Gastrocnemius medialis (tissue), 4 donors: ENCODE data around the gene USH2A. TPM values are rescaled to one million over a fixed set of nuclear protein-coding genes. Genes with fewer than 3 reads are reported as not detected.

Source experiments
- ATAC-seq, 2 donors: fragments of 150-250 bp; one replicate each; pipeline ENCODE4 v1.9.1; 2016
- DNase-seq, 2 donors: peaks; one replicate each; pipeline ENCODE4 v3.0.0-alpha.2; 2019
- H3K27ac ChIP-seq, 4 donors: fragments of 200-600 bp; sonication (generic); 1 replicate in 1 of 4; 2 replicates in 3 of 4; pipeline ENCODE4 v1.5.1; 2016 to 2018; ENCODE audit warnings: mild to moderate bottlenecking in 2 of 4, moderate library complexity in 1 of 4
- H3K27me3 ChIP-seq, 3 donors: fragments of 200-600 bp; sonication (generic) in 2 of 3; 1 replicate in 1 of 3; 2 replicates in 2 of 3; pipeline versions ENCODE4 v1.5.1 to v1.6.0; 2016 to 2019; ENCODE audit warnings: mild to moderate bottlenecking in 1 of 3, moderate library complexity in 1 of 3
- H3K36me3 ChIP-seq, 2 donors: fragments of 200-600 bp; sonication (generic) in 1 of 2; one replicate each; pipeline ENCODE4 v1.5.1; 2017 to 2018
- H3K4me1 ChIP-seq, 2 donors: fragments of 200-600 bp; sonication (generic) in 1 of 2; one replicate each; pipeline ENCODE4 v1.5.1; 2016 to 2017; ENCODE audit warnings: mild to moderate bottlenecking in 2 of 2
- H3K4me3 ChIP-seq, 4 donors: fragments of 200-600 bp; sonication (generic) in 3 of 4; 1 replicate in 1 of 4; 2 replicates in 3 of 4; pipeline ENCODE4 v1.5.1; 2016 to 2019; ENCODE audit warnings: mild to moderate bottlenecking in 2 of 4
- H3K9me3 ChIP-seq, 3 donors: fragments of 200-600 bp; sonication (generic) in 2 of 3; 1 replicate in 1 of 3; 2 replicates in 2 of 3; pipeline ENCODE4 v1.5.1; 2016 to 2019
- CTCF ChIP-seq, 5 experiments: fragments of 450-650 bp in 3 of 5; fragments of 200-600 bp in 2 of 5; sonication (generic) in 2 of 5; IDR thresholded peaks in 4 of 5; conservative IDR thresholded peaks in 1 of 5; 1 replicate in 4 of 5; 2 replicates in 1 of 5; pipeline ENCODE4 v1.5.1; 2016 to 2019; ENCODE audit warnings: antibody characterized with exemption in 5 of 5, mild to moderate bottlenecking in 3 of 5, moderate library complexity in 3 of 5
- POLR2A ChIP-seq, 2 donors: fragments of 450-650 bp; IDR thresholded peaks; one replicate each; pipeline ENCODE4 v1.6.1; 2017; ENCODE audit warnings: antibody characterized with exemption in 2 of 2, mild to moderate bottlenecking in 2 of 2, moderate library complexity in 2 of 2
- in situ Hi-C, 4 donors: fragments of 200-750 bp; cut with MboI; loops; one replicate each; pipeline versions ENCODE4 v1.15.0 to v1.8.0; 2017; ENCODE audit warnings: low sequenced_read_pairs in 4 of 4
- intact Hi-C: fragments of 100-400 bp; cut with DNase I; formaldehyde crosslinking; loops from one replicate; pipeline ENCODE4 v1.15.1; 2023; ENCODE audit warnings: low total_unique reads
- total RNA-seq, 4 donors: library from RNA; depleted of rRNA; stranded (reverse); fragments of >200 nt; gene quantifications; one replicate each; pipeline versions ENCODE4 v1.1.0 to v1.2.3, GENCODE V29; 2016

The USH2A gene
- total RNA-seq, 4 donors from 2014 or later, result 0.02 TPM; not detected in 3

GRCh38 chr1:216453777-216454176, 30.5 kb upstream of the USH2A start:
- TF ChIP-seq POLR2A (IDR thresholded peaks at IDR 0.05) (no peak), CTCF (IDR thresholded peaks at IDR 0.05 in 4 of 5, conservative IDR thresholded peaks at IDR 0.05 in 1 of 5) (no peak)
- no peak overlapping the region for H3K4me3 ChIP-seq
- H3K36me3 ChIP-seq, result no peaks in the 10 kb centered on the region
- H3K27ac ChIP-seq, result no peak overlapping the region
- no peaks in the 10 kb centered on the region for H3K27me3 ChIP-seq
- in situ Hi-C loops (no loop called here), intact Hi-C loops (no loop called here)
- ATAC-seq (no peak), DNase-seq (no peak)
- H3K9me3 ChIP-seq, result no peaks in the 10 kb centered on the region
- no peaks in the 10 kb centered on the region for H3K4me1 ChIP-seq

GRCh38 chr1:216450227-216450626, 27.0 kb upstream of the USH2A start:
- no peaks in the 10 kb centered on the region for H3K9me3 ChIP-seq
- no peaks in the 10 kb centered on the region for H3K36me3 ChIP-seq
- in situ Hi-C loops (no loop called here), intact Hi-C loops (no loop called here)
- H3K4me3 ChIP-seq, result no peak overlapping the region
- DNase-seq (no peak), ATAC-seq (no peak)
- H3K27ac ChIP-seq, result no peak overlapping the region
- no peaks in the 10 kb centered on the region for H3K4me1 ChIP-seq
- H3K27me3 ChIP-seq, result no peaks in the 10 kb centered on the region
- TF ChIP-seq CTCF (IDR thresholded peaks at IDR 0.05 in 4 of 5, conservative IDR thresholded peaks at IDR 0.05 in 1 of 5) (no peak), POLR2A (IDR thresholded peaks at IDR 0.05) (no peak)

- H3K4me1 ChIP-seq, result no peaks in the 10 kb centered on the region
- no peaks in the 10 kb centered on the region for H3K27me3 ChIP-seq
- H3K36me3 ChIP-seq, result no peaks in the 10 kb centered on the region
- H3K9me3 ChIP-seq, result no peaks in the 10 kb centered on the region
- TF ChIP-seq CTCF (IDR thresholded peaks at IDR 0.05 in 4 of 5, conservative IDR thresholded peaks at IDR 0.05 in 1 of 5), result no peak
- H3K4me3 ChIP-seq, result no peak overlapping the region
- intact Hi-C loops, result no loop called here
- ATAC-seq, result no peak
- no peak for DNase-seq
- H3K27ac ChIP-seq, result no peak overlapping the region
- in situ Hi-C loops, result no loop called here
Measured at GRCh38 chr1:216448011-216448510, 24.8 kb upstream of the USH2A start.

- Histone ChIP-seq H3K27ac (no peak overlapping the region), H3K4me1 (no peaks in the 10 kb centered on the region), H3K27me3 (no peaks in the 10 kb centered on the region), H3K9me3 (no peaks in the 10 kb centered on the region), H3K4me3 (no peak overlapping the region), H3K36me3 (no peaks in the 10 kb centered on the region)
- DNase-seq, result no peak
- intact Hi-C loops (no loop called here), in situ Hi-C loops (no loop called here)
- ATAC-seq, result no peak
- TF ChIP-seq CTCF (IDR thresholded peaks at IDR 0.05 in 4 of 5, conservative IDR thresholded peaks at IDR 0.05 in 1 of 5) (no peak), POLR2A (IDR thresholded peaks at IDR 0.05) (no peak)
Measured at GRCh38 chr1:216437603-216438002, 14.4 kb upstream of the USH2A start.

- H3K36me3 ChIP-seq, result no peaks in the 10 kb centered on the region
- H3K4me1 ChIP-seq, result no peaks in the 10 kb centered on the region
- H3K27me3 ChIP-seq, result no peaks in the 10 kb centered on the region
- no peaks in the 10 kb centered on the region for H3K9me3 ChIP-seq
- no peak overlapping the region for H3K4me3 ChIP-seq
- ATAC-seq (no peak), DNase-seq (no peak)
- H3K27ac ChIP-seq, result no peak overlapping the region
- TF ChIP-seq CTCF (IDR thresholded peaks at IDR 0.05 in 4 of 5, conservative IDR thresholded peaks at IDR 0.05 in 1 of 5), result no peak
- TF ChIP-seq POLR2A (IDR thresholded peaks at IDR 0.05), result no peak
- intact Hi-C loops (no loop called here), in situ Hi-C loops (no loop called here)
Measured at GRCh38 chr1:216434232-216434631, 11.0 kb upstream of the USH2A start.
